Amniotic epithelial cell (primary cell): Measurements from ENCODE around the gene DUSP15.
A peak's percentile ranks its signal among the peaks of the same experiment; 100 is the strongest.

Experiments
- DNase-seq: peaks from one replicate; pipeline ENCODE4 v3.0.0-alpha.2; 2010; ENCODE audit warnings: low read depth

The DUSP15 gene

DNA sequence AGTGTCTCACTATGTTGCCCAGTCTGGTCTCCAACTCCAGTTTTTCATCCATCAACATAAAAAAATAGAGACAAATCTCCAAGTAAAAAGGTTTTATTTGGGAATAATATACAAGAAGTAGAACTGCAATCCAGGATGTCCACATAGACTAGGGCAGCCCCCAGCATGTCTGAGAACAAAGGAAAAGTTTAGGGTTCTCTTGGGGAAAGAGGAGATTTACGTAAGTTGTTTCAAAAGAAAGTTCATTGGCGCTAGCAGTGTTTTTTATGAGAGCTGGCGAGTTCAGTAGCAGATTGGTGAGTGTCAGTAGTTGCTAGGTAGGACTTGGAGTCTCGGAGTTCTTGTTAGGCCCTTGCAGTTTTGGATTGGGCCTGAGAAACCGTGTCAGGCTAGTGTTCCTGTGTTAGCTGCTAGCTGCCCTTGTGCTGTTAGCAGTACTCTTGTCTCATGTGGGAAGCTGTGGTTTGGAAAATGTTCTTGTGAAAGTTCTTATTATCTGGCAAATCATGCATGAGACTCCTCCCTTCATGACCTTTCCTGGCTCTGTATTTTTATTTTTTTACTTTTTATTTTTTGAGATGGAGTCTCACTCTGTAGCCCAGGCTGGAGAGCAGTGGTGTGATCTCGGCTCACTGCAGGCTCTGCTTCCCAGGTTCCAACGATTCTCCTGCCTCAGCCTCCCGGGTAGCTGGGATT, 24.8 kb upstream of the DUSP15 start:
- peak; percentile 62 for DNase-seq

DNA sequence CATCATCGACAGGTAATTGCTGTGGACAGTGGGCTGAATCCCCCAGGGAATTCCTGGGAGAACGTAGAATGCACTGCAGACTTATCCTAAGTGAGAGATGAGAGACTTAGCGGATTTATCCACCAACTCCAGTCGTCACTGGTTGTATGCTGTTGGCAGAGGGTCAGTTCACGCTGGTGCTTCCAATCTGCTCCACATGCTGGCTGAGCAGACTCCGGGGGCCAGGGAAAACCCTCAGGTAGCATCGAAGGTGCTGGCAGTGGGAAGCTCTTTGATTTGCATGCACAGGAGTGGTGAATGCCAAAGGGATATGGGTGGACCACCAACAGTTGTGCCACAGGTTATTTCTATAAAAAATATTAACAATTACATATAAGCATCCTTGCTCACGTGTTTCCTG, 20.3 kb upstream of the DUSP15 start:
- no peak for DNase-seq

DNA sequence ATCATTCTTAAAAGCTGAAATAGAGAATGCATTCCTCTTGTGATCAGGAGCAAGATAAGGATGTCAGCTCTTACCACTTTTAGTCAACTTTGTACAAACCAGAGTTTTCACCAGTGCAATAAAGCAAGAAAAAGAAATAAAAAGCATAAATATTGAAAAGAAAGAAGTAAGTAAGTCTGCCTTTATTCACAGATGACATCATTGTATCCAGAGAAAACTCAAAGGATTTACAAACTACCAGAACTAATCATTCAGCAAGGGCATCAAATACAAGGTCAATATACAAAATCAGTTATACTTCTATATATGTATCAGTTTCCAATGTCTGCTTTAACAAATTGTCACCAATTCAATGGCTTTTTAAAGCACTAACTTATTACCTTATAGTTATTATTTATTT, 13.5 kb upstream of the DUSP15 start:
- DNase-seq: no peak

DNA sequence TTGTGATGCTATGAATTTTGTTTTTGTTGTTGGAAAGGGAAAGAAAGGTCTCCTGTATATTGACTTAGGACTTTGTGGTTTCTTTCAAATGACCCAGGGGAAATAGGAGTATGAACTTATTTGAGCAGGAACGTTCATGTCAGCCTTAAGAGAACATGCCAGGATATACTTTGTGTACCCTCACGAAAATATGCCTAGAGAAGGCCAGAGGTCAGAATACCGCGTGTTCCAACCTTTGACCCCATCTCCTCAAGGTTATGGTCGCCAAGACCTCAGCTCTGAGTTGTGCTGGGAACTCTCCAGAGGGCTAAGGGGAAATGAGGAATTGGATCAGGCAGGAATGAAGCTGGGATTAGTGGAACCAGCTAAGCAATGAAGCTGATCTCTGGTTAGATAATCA, 11.6 kb upstream of the DUSP15 start:
- no peak for DNase-seq

DNA sequence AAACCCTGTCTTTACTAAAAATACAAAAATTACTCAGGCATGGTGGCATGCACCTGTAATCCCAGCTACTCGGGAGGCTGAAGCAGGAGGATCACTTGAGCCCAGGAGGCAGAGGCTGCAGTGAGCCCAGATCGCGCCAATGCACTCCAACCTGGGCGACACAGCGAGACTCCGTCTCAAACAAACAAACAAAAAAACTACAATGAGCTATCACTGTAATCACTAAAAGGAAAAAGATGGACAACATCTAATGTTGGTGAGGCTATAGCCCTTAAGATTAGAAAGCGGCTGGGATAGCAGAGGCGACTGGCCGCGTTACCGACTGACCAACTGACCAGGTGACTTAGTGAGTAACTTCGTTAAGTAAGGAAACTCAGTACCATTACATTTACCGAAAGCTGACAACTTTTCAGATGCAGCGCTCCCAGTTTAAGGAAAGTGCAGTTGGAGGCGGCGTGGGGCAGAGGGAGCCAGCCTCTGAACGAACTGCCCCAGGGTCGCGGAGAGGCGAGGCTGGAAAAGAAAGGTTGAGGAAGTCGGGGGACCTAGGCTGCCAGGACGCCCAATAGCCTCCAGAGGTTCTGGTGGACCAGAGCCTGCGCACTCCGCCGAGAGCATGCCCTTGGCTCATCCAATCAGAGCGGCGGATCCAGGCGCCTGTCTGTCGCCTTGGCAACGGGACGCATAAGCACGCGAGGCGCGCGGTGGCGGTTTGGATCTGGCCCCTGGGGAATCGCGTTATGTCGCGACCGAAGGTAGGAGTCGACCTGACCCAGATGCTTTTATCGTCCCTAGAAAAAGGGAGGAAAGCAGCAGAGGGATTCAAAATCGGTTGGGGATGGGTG, 9.0 kb upstream of the DUSP15 start:
- DNase-seq: peak; percentile 94

DNA sequence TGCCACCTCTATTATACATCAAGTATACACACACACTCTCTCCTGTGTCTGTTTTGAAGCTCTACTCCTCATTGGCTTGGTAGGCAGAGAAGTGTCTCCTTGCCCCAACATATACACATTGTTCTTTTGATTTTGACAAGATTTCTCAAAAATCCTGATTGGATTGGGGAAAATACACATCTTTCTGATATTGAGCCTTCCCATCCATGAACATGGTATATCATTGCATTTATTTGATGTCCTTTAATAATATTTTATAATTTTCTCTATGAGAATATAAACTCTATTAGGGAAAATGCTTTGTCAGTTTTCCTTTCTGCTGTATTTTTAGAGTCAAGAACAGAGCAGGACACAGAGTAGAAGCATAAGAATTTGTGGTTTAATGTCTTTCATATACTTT, 7.4 kb upstream of the DUSP15 start:
- DNase-seq: no peak

DNA sequence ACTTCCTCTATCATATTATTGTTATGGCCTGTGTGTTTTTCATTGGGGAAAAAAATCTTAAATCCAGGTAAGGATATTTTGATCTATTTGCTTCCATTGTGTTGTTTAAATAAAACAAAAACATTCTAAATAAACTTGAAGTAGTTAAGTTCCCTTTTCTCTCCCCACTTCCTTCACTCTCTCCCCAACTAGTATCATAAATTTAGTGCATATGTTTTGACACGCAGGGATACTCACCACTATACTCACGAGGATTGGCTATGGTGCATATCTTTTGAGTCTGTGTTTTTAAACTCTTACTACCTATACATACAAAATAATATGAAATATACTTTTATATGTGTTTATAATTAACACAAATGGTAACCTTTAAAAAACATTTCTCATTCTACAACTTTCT, 5.3 kb upstream of the DUSP15 start:
- DNase-seq: no peak

DNA sequence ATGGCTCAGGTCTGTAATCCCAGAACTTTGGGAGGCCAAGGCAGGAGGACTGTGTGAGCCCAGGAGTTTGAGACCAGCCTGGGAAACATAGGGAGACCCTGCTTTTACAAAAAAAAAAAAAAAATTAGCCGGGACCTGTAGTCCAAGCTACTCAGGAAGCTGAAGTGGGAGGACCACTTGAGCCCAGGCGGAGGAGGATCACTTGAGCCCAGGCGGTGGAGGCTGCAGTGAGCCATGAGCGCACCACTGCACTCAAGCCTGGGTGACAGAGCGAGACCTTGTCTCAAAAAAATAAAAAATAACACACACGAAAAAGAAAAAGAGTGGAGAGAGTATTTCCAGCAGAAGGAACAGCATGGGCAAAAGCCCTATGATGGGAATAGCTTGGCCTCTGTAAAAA, 2.1 kb upstream of the DUSP15 start:
- no peak for DNase-seq

DNA sequence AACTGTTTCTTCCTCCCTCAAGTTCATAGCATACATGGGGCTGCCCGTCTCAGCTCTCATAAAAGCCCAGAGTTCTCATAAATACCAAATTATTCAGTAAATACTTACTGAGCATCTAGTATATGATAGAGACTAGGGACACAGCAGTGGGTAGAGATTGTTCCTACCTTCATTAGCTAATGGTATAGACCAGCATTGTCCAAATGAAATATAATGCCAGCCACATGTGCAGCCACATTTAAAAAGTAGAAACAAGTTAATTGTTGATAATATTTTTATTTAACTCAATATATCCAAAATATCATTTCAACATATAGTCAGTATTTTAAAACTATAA, 1.3 kb upstream of the DUSP15 start:
- no peak for DNase-seq

DNA sequence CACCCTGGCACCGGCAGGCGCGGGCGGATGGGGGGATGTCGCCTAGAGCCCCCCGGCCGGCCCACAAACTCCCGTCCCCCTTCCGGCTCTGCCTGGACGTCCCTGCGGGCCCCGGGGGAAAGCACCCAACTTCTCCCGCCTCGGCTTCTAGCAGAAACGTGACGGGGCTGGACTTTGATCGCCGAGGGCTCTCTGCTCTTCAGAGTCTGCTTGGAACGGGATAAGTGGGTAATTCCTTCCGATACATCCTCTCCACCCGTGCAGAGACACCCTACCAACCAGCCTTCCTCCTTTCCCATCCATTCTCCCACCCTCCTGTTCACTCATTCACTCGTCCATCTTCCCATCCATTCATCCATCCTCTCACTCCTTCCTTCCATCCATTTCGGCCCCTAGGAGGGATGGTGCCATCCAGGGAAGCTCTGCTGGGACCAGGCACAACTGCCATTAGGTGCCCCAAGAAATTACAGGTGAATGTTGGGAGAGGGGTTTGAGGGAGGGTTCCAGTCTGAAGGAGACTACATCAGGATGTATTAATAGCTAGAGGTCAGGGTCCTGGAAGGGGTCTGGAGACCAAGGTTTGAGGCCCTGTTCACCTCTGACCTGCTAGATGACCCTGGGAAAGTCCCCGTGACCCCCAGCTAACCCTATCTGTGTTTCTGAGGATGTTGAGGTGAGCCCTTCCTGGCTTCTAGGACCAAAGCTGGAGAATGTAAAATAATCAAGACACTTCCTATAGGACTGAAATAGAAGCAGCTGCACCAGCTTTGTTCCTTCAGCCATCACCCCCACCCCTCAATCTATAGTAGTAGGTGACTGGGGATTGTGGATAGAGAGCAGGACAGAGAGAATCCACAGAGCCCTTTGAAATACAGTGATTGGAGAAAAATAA, 645 bp upstream of the DUSP15 start:
- no peak for DNase-seq

DNA sequence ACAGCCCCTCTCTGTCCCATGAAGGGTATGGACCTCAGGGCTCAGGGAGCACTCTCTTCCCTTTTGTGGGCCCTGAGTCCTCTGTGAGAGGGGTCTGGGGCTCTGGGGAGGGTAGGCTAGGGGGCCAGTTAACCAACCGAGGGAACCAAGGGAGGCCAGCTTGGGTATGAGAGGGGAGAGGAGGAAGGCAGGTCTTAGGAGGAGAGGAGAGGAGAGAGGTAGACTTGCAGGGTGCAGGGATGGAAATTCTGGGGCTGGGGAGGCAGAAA, 720 bp downstream of the DUSP15 start:
- DNase-seq: no peak

DNA sequence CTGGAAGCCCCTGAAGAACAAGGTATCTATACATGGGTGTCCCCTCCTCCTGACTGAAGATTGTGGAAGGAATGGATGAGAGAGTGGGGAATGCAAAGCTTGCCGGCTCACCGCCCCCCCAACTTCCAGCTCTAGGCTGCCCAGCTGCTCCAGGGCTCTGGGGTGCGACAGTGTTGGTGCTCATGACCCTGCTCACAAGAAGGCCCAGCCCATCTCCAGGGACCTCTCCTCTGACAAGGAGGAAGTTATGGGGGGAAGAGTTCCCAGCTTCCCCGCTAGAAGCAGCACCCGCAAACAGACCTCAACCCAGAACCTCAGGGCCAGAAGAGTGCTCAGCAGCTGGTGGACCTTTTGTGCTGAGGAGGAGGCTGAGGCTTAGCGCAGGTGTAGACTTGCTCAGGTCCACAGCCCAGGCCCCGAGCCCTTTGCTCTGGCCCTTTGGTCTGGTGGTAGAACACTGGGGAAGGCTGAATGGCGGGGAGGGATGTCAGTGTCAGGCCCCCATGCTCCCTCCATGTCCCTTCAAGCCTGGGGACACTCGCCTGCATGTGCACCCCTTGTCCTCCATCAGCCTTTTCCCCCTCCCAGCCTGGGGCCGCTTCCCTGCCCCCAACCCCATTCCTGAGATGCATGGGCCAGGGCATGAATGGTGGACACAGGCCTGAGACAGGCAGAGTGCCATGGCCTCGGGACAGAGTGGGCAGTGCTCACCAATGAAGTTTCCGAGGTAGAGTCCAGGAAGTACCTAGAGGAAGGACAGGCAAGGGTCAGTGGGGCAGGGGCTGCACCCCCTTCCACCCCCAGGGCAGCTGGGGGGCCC, 1.3 kb downstream of the DUSP15 start:
- no peak for DNase-seq

DNA sequence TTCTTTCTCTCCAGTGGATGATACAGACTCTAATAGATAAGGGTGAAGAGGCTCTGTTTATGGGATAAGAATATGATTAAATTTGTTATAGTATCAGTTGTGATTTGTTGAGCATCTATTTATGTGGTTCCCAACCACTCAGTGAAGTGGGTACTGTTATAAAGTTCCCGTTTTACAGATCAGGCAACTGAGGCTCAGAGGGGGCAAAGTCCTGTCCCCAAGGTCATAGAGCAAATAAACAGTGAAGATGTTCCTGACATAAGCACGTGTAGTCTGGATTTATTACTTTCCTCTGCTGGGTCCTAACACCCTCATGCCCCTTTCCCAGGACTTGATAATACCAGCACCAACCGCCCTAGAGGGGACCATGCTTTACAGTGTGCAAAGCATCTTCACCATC, 4.1 kb downstream of the DUSP15 start:
- DNase-seq: no peak

DNA sequence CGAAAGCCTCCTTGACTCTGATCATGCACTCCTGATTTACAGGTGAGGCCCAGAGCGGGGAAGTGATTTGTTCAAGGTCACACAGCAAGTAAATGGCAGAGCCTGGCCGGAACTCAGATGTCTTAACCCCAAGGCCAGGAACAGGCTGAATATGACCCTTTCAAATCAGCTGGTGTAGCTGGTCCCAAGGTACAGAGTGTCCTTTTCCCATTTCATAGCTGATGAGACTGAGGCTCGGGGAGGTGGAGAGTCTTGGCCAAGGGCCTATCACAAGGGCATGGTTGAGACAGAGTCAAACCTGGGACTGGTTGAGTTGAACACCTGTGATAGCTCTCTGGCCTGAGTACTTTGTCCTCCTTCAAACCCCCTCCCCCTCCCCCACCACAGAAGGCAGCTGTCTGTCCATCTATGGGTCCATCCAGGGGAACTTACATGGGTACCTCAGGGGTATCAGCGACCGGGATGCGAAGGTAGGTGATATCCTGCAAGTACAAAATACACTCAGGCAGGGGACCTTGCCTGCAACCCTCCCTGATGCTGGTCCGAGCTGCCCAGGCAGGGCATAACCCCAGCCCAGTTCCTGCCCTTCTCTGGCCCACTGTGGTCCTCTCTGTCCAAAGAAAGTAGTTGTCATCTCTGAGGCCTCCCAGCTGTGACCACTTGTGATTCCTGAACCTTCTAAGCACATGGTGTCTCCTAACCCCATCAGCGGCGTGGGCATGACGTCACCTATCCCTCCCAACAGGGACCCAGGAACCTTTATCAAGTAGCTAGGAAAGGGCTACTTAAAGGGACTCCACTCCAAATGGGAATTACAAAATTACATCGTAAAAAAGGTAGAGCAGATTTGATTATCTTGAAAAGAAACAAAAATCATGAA, 5.6 kb downstream of the DUSP15 start:
- no peak for DNase-seq

DNA sequence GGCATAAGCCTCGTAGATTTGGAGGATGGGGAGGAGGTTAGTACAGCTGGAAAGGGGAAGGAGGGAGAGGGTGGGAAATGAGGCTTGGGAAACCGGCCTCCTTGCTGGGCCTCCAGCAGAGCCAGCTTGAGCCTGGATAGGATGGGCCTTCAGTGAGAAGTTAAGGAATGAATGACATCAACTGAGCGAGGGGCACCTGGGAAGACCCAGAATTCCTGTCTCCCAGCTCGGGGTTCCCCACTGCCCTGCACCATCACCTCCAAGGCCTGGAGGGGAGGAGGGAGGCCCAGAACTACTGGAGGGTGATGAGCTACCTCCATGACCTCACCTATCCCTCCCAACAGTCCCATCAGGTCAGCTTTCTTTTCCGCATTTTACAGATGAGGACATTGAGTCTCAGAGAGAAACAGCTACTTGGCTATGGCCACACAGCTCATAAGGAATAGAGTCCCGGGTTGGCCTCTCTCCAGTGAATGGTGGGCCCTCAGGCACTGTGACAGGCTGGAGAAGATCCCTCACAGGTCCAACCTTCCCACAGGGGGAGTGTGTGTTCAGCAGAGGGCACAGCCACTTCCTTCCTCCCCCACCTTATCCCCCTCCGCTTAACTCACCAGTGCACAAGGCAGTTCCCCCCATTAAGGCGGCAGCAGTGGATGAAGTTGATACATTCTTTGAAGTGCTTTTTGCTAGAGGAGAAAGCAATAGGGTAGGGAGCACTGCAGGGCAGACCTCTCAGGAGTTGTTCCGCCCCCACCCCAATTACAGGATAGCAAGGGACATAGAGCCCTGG, 6.8 kb downstream of the DUSP15 start:
- no peak for DNase-seq

DNA sequence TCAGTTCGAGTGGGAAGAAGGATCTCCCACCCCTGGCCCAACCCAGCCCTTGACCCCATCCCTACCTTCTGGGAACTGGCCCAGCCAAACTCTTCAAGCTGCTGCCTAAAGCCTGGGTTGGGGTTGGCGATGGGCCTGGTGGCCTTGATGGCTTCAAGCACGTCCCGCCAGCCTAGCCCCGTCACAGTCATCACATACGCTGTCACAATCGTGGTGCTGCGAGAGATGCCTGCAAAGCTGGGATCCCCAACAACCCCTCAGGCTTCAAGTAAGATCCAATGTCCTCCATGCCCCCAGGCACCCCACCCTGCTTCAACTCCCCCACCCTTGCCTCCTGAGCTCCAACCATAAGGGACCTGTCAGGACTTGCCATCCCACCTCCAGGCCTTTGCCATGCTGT, 7.8 kb downstream of the DUSP15 start:
- no peak for DNase-seq

DNA sequence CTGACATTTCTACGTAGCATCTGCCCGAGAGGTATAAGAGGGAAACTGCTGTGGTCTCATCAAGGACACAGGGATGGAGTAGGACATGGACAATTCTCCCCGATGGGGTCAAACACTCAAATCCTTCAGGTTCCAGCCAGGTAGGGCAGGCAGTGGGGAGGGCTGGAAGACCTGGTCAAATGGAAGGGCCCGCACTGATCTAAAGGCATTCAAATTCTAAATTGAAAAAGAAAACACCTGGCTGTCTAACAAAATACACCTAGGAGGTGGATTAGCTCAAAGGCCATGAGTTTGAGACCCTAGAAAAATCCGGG, 8.2 kb downstream of the DUSP15 start:
- no peak for DNase-seq

DNA sequence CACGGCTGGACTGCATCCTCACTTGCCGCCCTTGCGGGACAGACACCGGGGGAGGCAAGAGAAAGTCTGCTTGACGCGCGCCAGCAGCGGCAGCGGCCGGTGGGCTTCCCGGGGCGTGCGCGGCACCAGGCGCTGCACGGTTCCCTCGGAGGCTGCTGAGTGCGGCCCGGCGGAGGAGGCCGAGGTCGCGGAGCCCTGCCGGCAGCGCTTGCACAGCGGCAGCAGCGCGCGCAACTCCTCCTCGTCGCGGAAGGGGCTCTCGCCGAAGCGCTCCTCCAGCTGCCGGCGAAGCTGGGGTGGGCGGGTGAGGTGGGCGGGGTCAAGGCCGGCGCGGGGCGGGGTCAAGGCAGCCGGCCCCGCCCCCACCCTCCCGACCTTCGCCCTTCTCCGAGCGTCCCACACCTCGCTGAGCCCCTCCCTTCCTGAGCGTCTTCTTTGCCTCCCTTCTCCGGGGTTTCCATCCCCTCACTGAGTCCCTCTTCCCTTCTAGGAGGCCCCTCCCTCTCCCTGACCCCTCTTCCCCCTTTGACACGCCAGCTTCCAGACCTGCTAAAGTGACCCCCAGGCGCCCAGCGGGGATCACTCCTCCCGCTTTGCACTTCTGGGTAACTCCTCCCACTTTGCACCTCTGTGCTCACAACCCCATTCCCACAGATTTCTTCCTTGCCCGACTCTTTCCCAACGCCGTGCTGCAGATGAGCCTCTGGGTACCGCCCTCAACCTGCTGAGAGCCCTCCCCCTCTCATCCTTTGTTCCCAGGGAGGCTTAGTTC, 8.8 kb downstream of the DUSP15 start:
- peak; percentile 43 for DNase-seq

DNA sequence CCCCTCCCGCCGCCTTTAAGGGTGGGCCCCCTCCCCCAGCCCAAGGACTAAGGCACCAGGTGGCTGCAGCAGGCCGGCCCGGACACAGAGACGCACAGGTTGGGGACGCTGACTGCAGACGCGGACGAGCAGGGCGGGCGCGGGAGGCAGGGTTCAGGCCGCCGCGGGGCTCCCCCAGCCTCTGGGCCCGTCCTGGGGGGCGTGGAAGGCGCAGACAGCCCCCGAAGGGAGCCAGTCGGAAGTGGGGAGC, 9.3 kb downstream of the DUSP15 start:
- no peak for DNase-seq
